ENCODE data around the gene PCDHA7. TPM values are rescaled to one million over a fixed set of nuclear protein-coding genes. Genes with fewer than 3 reads are reported as not detected.
A peak's percentile ranks its signal among the peaks of the same experiment; 100 is the strongest.
"Not testable (repeated sequence)": the region's sequence is repeated elsewhere in the genome, so short reads cannot be mapped to it uniquely, and the experiment has no call there.

PCDHA7 gene
- total RNA-seq, 1 experiment from 2014 or later = 0.48 TPM

DNA sequence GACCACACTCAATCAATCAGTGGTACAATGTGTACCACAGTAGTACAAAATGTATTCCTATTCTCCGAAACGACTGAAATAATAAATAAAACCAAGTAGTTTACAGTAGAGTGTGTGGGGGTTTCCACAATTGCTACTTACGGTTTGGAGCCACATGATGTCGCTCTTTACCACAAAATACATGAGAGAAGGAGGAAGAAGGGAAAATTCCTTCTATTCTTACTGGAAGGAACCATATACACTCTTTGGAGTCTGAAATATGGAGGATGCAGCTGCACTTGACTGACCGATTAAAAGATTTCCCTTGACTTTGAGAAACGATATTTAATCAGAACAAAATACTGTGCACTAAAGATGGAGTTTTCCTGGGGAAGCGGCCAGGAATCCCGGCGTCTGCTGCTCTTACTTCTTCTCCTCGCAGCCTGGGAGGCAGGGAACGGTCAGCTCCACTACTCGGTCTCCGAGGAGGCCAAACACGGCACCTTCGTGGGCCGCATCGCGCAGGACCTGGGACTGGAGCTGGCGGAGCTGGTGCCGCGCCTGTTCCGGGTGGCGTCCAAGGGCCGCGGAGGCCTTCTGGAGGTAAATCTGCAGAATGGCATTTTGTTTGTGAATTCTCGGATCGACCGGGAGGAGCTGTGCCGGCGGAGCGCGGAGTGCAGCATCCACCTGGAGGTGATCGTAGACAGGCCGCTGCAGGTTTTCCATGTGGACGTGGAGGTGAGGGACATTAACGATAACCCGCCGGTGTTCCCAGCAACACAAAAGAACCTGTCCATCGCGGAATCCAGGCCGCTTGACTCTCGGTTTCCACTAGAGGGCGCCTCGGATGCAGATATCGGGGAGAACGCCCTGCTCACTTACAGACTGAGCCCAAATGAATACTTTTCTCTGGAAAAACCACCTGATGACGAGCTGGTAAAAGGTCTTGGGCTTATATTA lies 27.0 kb upstream of the PCDHA7 start, which contains the start of gene PCDHA4:
PCDHA4 (plus strand) TSS at position 235 of the 942 bp plus-strand sequence.
- H3K27ac Mint-ChIP-seq = peak within 1 kb of the TSS in 1 of 3 experiments; percentile 90; a peak in 2 of 7 replicates
- Histone ChIP-seq H3K4me1 (ENCODE audit: insufficient read depth, low read length) (no peaks in the 10 kb centered on the region), H2BK12ac (ENCODE audit: insufficient read length, low read depth, low read length) (no peak within 1 kb of the TSS), H3K23me2 (ENCODE audit: insufficient read length, low read depth, low read length, poor library complexity, severe bottlenecking) (no peaks in the 10 kb centered on the region), H3K56ac (ENCODE audit: insufficient read length, low read depth, low read length) (no peak within 1 kb of the TSS), H4K5ac (ENCODE audit: insufficient read length, low read depth, low read length) (no peak within 1 kb of the TSS), H3K9ac (ENCODE audit: extremely low read depth, insufficient read length, low read length) (peak within 1 kb of the TSS; percentile 72), H2BK5ac (ENCODE audit: insufficient read length, low read length) (no peak within 1 kb of the TSS), H2BK15ac (ENCODE audit: low read depth, low read length) (no peak within 1 kb of the TSS), H2BK120ac (ENCODE audit: low read depth, low read length, poor library complexity, severe bottlenecking) (no peak within 1 kb of the TSS), H4K8ac (replicated peaks; ENCODE audit: insufficient read length, low read depth, low read length) (no peak within 1 kb of the TSS), H2BK20ac (ENCODE audit: low read depth, low read length, poor library complexity, severe bottlenecking) (no peak within 1 kb of the TSS), H4K91ac (ENCODE audit: insufficient read length, low read depth, low read length) (no peak within 1 kb of the TSS), H4K20me1 (ENCODE audit: control insufficient read depth, insufficient read depth, insufficient read length) (no peaks in the 10 kb centered on the region), H3K4ac (ENCODE audit: low read depth, low read length) (no peak within 1 kb of the TSS; the same call in 1 of the 2 replicates), H3T11ph (ENCODE audit: low read length) (no peak within 1 kb of the TSS), H3K14ac (ENCODE audit: insufficient read depth, low read length) (peak within 1 kb of the TSS; percentile 88), H3K4me2 (ENCODE audit: insufficient read depth, insufficient read length, low read length) (peak within 1 kb of the TSS; percentile 69), H3K27me3 (ENCODE audit: insufficient read depth, low read length) (no peaks in the 10 kb centered on the region), H3K18ac (ENCODE audit: insufficient read length, low read depth, low read length) (peak within 1 kb of the TSS; percentile 43), H2AFZ (ENCODE audit: low read length) (no peak within 1 kb of the TSS), H2AK5ac (ENCODE audit: insufficient read length, low read length) (no peak within 1 kb of the TSS), H3K79me2 (ENCODE audit: insufficient read depth, low read length) (no peaks in the 10 kb centered on the region), H3K27ac (ENCODE audit: insufficient read length, low read depth, low read length) (no peak within 1 kb of the TSS), H3K79me1 (ENCODE audit: insufficient read depth, low read depth, low read length, poor library complexity, severe bottlenecking) (no peaks in the 10 kb centered on the region), H3K23ac (ENCODE audit: insufficient read length, low read depth, low read length) (no peak within 1 kb of the TSS), H3K9me3 (ENCODE audit: control insufficient read depth, low read depth, low read length) (no peaks in the 10 kb centered on the region)
- H3K9me3 Mint-ChIP-seq = peaks cover 42 to 46% of the 10 kb centered on the region in 2 experiments
- DNase-seq = peak; percentile 84
- H3K36me3 Mint-ChIP-seq (ENCODE audit: insufficient read depth in 1 of 3, low read depth in 3 of 3) = peaks cover 6 to 49% (median 24%) of the 10 kb centered on the region in 3 experiments
- TF ChIP-seq, protein P1, sequence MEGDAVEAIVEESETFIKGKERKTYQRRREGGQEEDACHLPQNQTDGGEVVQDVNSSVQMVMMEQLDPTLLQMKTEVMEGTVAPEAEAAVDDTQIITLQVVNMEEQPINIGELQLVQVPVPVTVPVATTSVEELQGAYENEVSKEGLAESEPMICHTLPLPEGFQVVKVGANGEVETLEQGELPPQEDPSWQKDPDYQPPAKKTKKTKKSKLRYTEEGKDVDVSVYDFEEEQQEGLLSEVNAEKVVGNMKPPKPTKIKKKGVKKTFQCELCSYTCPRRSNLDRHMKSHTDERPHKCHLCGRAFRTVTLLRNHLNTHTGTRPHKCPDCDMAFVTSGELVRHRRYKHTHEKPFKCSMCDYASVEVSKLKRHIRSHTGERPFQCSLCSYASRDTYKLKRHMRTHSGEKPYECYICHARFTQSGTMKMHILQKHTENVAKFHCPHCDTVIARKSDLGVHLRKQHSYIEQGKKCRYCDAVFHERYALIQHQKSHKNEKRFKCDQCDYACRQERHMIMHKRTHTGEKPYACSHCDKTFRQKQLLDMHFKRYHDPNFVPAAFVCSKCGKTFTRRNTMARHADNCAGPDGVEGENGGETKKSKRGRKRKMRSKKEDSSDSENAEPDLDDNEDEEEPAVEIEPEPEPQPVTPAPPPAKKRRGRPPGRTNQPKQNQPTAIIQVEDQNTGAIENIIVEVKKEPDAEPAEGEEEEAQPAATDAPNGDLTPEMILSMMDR (conservative IDR thresholded peaks at IDR 0.05) = peak; percentile 74
- peaks cover 0 to 4% of the 10 kb centered on the region in 2 experiments; a peak in 2 of 4 replicates for H3K4me1 Mint-ChIP-seq
- peak within 1 kb of the TSS; percentile 82 to 92 for H3K4me3 Mint-ChIP-seq
- H3K27me3 Mint-ChIP-seq (ENCODE audit: low read depth) = no peaks in the 10 kb centered on the region
- no CpG with 5 or more reads among the region's 47 CpGs for WGBS (ENCODE audit: extremely low coverage, insufficient read length, low lambda C conversion rate)

GRCh38 chr5:140808241-140808888 lies 25.7 kb upstream of the PCDHA7 start:
- H4K91ac ChIP-seq (ENCODE audit: insufficient read length, low read depth, low read length); H3K27me3 ChIP-seq (ENCODE audit: insufficient read depth, low read length); H3K18ac ChIP-seq (ENCODE audit: insufficient read length, low read depth, low read length); H3K56ac ChIP-seq (ENCODE audit: insufficient read length, low read depth, low read length); H3K4me1 ChIP-seq (ENCODE audit: insufficient read depth, low read length); H3K9ac ChIP-seq (ENCODE audit: extremely low read depth, insufficient read length, low read length); H3K23me2 ChIP-seq (ENCODE audit: insufficient read length, low read depth, low read length, poor library complexity, severe bottlenecking); H4K5ac ChIP-seq (ENCODE audit: insufficient read length, low read depth, low read length); H2AK5ac ChIP-seq (ENCODE audit: insufficient read length, low read length); H2AFZ ChIP-seq (ENCODE audit: low read length); H3K4ac ChIP-seq (ENCODE audit: low read depth, low read length); H3K4me1 Mint-ChIP-seq; H2BK12ac ChIP-seq (ENCODE audit: insufficient read length, low read depth, low read length); H3K9me3 ChIP-seq (ENCODE audit: control insufficient read depth, low read depth, low read length); H3K79me1 ChIP-seq (ENCODE audit: insufficient read depth, low read depth, low read length, poor library complexity, severe bottlenecking); H3K27me3 Mint-ChIP-seq (ENCODE audit: low read depth); DNase-seq; H3K27ac Mint-ChIP-seq; H3K23ac ChIP-seq (ENCODE audit: insufficient read length, low read depth, low read length); H2BK20ac ChIP-seq (ENCODE audit: low read depth, low read length, poor library complexity, severe bottlenecking); H3T11ph ChIP-seq (ENCODE audit: low read length); H4K8ac ChIP-seq (replicated peaks; ENCODE audit: insufficient read length, low read depth, low read length); H3K27ac ChIP-seq (ENCODE audit: insufficient read length, low read depth, low read length); H3K4me3 Mint-ChIP-seq; H4K20me1 ChIP-seq (ENCODE audit: control insufficient read depth, insufficient read depth, insufficient read length); H2BK120ac ChIP-seq (ENCODE audit: low read depth, low read length, poor library complexity, severe bottlenecking); H3K79me2 ChIP-seq (ENCODE audit: insufficient read depth, low read length); H2BK5ac ChIP-seq (ENCODE audit: insufficient read length, low read length); H3K14ac ChIP-seq (ENCODE audit: insufficient read depth, low read length); H2BK15ac ChIP-seq (ENCODE audit: low read depth, low read length): not testable (repeated sequence)
- peak overlapping the region; percentile 69 for H3K4me2 ChIP-seq (ENCODE audit: insufficient read depth, insufficient read length, low read length)
- Mint-ChIP-seq H3K9me3 (peaks cover 35 to 37% of the 10 kb centered on the region in 2 experiments), H3K36me3 (ENCODE audit: insufficient read depth in 1 of 3, low read depth in 3 of 3) (peaks cover 4 to 40% (median 22%) of the 10 kb centered on the region in 3 experiments; a peak in 5 of 7 replicates)
- no CpG with 5 or more reads among the region's 62 CpGs for WGBS (ENCODE audit: extremely low coverage, insufficient read length, low lambda C conversion rate)

Data from H9 (cell line).